VCaP (cell line): ENCODE data around the gene DIS3L2.

ENCODE experiments used
- H3K27ac ChIP-seq: fragments of 450-650 bp; 2 replicates; pipeline ENCODE4 v1.5.1; 2017
- TF ChIP-seq, protein P1 (sequence below): fragments of 450-650 bp; conservative IDR thresholded peaks from 2 replicates; pipeline ENCODE4 v1.5.1; 2017; ENCODE audit warnings: mild to moderate bottlenecking, moderate library complexity

DIS3L2 gene

DNA sequence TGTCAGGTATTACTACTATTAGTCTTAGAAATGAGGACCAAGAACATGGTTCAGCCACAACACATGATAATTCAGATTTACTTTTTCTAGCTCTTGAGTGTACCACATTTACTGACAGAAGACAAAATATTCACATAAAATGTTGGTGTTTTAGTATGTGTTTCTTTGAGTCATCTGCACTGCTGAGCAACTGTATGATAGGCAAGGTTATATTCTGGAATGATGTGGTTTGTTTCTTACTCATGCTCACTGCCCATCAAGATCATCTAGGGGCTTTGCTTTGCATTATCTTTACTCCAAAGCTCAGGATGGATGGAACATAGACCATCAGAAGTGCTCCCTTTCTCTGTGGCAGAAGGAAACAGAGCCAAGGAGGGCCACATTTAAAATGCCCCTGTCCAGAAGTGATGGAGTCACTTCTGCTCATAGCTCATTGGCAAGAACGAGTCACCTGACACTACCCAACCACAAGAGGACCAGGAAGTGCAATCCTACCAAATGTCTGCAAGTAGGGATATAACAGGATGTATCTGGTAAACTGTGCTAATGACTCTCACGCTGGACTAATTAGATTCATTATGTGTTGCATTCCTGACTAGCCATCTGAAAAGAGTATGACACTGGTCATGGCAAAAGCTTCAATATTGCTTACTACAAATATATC lies 81.5 kb downstream of the DIS3L2 start:
- no peak overlapping the region for H3K27ac ChIP-seq
- TF ChIP-seq, protein P1, sequence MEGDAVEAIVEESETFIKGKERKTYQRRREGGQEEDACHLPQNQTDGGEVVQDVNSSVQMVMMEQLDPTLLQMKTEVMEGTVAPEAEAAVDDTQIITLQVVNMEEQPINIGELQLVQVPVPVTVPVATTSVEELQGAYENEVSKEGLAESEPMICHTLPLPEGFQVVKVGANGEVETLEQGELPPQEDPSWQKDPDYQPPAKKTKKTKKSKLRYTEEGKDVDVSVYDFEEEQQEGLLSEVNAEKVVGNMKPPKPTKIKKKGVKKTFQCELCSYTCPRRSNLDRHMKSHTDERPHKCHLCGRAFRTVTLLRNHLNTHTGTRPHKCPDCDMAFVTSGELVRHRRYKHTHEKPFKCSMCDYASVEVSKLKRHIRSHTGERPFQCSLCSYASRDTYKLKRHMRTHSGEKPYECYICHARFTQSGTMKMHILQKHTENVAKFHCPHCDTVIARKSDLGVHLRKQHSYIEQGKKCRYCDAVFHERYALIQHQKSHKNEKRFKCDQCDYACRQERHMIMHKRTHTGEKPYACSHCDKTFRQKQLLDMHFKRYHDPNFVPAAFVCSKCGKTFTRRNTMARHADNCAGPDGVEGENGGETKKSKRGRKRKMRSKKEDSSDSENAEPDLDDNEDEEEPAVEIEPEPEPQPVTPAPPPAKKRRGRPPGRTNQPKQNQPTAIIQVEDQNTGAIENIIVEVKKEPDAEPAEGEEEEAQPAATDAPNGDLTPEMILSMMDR, result no peak

DNA sequence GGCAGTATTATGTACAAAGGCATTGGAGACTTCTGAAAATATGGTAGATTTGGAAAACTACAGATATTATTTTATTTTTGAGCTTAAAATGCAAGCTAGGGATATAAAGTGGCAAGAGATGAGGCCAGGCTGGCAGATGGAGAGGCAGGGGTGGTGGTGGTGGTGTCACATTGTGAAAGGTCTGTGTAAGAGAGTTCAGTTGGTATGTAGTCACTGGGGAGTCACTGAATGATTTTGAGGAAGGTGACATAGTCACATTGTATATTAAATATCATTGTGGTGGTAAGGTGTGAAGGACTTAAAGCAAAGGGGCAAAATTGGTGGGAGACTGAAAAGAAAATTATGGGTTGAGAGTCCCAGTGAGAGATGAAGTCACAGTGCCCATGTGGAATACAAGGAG lies 82.5 kb downstream of the DIS3L2 start:
- TF ChIP-seq, protein P1, result no peak

DNA sequence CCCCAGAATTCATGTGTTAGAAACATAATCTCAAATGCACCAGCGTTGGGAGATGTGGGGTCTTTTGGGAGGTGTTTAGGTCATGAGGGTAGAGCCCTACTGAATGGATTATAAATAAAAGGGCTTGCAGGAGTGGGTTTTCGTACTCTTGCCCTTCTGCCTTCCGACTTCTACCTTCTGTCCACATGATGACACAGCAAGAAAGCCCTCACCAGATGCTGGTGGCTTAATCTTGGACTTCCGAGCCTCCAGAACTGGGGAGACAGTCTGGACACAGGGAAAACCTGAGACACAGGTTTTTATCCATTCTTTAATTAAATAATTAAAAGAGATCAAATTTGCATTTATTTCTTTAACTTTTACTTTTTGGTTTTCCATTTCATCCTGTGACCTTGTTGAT lies 87.8 kb downstream of the DIS3L2 start:
- TF ChIP-seq, protein P1, result no peak

More for the DNA sequence above, 82.5 kb downstream of the DIS3L2 start:
- H3K27ac ChIP-seq, result no peak overlapping the region

DNA sequence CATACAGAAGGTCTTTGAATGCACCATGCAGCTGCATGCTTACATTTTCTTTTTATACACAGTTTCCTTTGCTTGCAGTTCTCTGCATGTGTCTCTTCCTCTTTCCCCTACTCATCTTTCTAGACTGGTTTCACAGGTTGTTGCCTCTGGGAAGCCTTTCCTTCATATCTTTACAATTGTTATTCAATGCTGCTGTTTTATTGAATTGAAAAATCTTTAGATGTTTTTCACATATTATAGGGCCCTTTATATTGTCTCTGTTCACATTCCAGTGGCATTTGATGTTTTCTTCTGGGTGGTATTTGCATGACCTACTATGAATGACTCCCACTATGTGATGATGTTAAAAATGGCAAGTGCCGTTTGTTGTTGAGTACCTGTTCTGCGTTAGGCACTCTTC lies 91.1 kb downstream of the DIS3L2 start:
- TF ChIP-seq, protein P1, result no peak
- no peak overlapping the region for H3K27ac ChIP-seq

More for the DNA sequence above, 87.8 kb downstream of the DIS3L2 start:
- no peak overlapping the region for H3K27ac ChIP-seq

DNA sequence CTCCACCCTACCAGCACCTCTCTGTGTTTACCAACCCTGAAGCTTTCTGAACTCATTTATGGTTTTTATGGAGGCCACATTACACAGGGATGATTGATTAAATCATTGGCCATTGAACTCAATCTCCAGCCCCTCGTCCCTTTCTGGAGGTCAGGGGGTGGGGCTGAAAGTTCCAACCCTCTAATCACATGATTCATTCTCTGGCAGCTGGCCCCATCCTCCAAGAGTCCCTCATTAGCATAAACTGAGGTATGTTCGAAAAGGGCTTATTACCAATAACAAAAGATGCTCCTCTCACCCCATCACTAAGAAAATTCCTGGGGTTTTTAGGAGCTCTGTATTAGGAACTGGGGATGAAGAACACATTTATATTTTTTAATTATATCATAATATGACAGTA lies 92.3 kb downstream of the DIS3L2 start:
- H3K27ac ChIP-seq, result no peak overlapping the region
- TF ChIP-seq, protein P1, result no peak

DNA sequence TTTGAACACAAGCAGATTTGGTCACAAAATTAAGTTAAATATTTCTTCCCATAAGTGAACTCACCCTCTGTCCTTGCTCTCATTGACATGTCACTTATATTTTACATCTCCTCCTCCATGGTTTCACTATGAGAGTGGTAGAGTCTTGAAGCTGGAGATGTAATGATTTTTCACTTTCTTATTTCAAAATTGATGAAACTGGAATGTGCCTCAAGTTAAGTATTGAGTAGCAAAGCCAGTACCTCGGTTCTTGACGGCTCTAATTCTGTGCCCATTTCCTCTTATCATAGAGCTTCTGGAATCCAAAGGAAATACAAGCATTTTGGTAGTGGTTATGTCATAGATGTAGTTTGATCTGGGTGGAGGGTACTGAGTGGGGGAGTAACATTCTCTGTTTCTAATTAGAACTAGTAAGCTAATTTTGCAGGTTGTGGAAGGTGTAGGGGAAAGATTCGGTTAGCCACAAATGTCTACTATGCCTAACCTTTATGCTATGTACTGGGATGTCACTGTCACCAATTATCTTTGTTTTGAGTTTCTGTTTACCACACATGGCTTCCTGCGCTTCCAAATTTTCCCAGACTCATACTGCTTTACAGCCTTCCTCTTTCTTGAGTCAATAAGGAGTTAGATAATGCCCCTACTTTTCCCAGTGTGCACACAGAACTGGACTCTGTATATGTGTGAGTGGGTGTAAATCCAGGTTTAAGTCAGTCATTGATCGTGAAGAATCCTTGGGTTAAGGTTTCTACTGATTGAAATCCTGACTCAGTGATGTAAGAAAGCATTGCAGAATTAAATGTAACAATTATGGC lies 96.8 kb downstream of the DIS3L2 start:
- no peak overlapping the region for H3K27ac ChIP-seq
- TF ChIP-seq, protein P1, result no peak

DNA sequence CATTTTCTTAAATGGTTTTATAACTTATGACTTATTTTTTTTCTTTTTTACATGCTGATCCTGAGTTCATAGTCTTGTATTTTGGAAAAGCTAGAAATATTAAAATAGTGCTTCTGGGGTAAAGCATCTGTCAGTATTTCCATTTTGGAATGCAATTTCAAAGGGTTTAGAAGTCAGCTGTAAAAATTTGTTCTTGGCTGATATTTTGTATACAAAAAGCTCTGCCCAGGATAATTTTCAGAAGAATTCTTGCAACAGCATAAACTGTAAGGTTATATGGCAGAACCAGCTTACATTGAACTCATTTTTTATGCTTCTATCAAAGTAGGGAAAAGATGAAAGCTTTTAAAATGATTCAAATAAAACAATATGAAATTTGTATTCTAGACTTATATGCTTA lies 97.4 kb downstream of the DIS3L2 start:
- TF ChIP-seq, protein P1, result no peak
- no peak overlapping the region for H3K27ac ChIP-seq
